Body of pancreas (tissue), 4 donors: ENCODE measurements around the gene NTMT1.

Experiments
- POLR2A ChIP-seq, 3 donors: fragments of 450-650 bp; IDR thresholded peaks; one replicate each; pipeline ENCODE4 v1.6.1; 2016; ENCODE audit warnings: antibody characterized with exemption in 3 of 3, mild to moderate bottlenecking in 2 of 3
- TF ChIP-seq, protein P1 (sequence below), 7 experiments: fragments of 450-650 bp in 4 of 7; fragments of 200-600 bp in 3 of 7; sonication (generic) in 3 of 7; IDR thresholded peaks; one replicate each; pipeline ENCODE4 v1.5.1; 2016 to 2019; ENCODE audit warnings: antibody characterized with exemption in 7 of 7

DNA sequence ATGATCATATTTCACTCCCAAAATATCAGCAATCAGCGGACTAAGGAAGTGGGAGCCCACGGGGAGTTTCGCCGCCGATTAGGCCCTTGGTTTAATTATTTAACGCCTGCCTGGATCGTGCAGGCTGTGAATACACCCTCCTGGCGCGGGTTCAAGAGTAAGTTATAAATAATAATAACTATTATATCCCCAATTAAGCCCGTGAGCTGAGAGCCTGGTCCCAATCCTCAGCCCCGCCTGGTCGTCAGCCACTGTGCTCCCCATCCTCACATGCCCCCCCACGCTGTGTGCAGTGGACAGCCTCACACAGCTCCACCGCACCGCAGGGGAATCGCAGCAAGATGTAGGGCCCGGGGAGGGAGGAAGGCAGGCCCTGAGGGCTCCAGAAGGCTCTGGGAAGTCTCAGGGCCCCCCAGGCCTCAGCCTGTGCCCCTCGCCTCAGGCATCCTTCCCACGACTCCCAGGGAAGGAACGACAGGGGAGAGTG is 28.6 kb downstream of the NTMT1 start:
- TF ChIP-seq, protein P1, sequence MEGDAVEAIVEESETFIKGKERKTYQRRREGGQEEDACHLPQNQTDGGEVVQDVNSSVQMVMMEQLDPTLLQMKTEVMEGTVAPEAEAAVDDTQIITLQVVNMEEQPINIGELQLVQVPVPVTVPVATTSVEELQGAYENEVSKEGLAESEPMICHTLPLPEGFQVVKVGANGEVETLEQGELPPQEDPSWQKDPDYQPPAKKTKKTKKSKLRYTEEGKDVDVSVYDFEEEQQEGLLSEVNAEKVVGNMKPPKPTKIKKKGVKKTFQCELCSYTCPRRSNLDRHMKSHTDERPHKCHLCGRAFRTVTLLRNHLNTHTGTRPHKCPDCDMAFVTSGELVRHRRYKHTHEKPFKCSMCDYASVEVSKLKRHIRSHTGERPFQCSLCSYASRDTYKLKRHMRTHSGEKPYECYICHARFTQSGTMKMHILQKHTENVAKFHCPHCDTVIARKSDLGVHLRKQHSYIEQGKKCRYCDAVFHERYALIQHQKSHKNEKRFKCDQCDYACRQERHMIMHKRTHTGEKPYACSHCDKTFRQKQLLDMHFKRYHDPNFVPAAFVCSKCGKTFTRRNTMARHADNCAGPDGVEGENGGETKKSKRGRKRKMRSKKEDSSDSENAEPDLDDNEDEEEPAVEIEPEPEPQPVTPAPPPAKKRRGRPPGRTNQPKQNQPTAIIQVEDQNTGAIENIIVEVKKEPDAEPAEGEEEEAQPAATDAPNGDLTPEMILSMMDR (IDR thresholded peaks at IDR 0.05) = no peak
- TF ChIP-seq POLR2A (IDR thresholded peaks at IDR 0.05) = no peak
